WTC11 (cell line): Measurements from ENCODE around the gene SAE1. TPM values are rescaled to one million over a fixed set of nuclear protein-coding genes. Genes with fewer than 3 reads are reported as not detected.
"Not testable (repeated sequence)": the region's sequence is repeated elsewhere in the genome, so short reads cannot be mapped to it uniquely, and the experiment has no call there.

Experiments used
- ATAC-seq: fragments of 200-7000 bp; cut with Tn5 transposase; 2 replicates; pipeline ENCODE4 v1.10.0; 2021; ENCODE audit warnings: mild to moderate bottlenecking, moderate library complexity
- CTCF ChIA-PET: fragments of 300-600 bp; sonication (Branson Sonifier 250); formaldehyde crosslinking; loops from one replicate; lab custom pipeline; 2021; ENCODE audit warnings: antibody characterized with exemption; lab: Charles Lee
- POLR2A ChIA-PET: fragments of 350-600 bp; sonication (Branson Sonifier 250); formaldehyde crosslinking; loops from one replicate; lab custom pipeline; 2021; ENCODE audit warnings: antibody characterized with exemption; lab: Charles Lee
- DNase-seq: peaks from one replicate; pipeline ENCODE4 v3.0.0; 2021; ENCODE audit warnings: low spot score
- H3K27ac Mint-ChIP-seq: 2 replicates; pipeline ENCODE4 v1.8.0; 2021; ENCODE audit warnings: mixed read lengths
- H3K27me3 Mint-ChIP-seq: 2 replicates; pipeline ENCODE4 v1.8.0; 2021; ENCODE audit warnings: low read depth, mild to moderate bottlenecking, moderate library complexity, mixed read lengths
- H3K36me3 Mint-ChIP-seq: 2 replicates; pipeline ENCODE4 v1.8.0; 2021; ENCODE audit warnings: mixed read lengths
- H3K4me1 Mint-ChIP-seq: 2 replicates; pipeline ENCODE4 v1.8.0; 2022; ENCODE audit warnings: mixed read lengths
- H3K4me3 Mint-ChIP-seq: 2 replicates; pipeline ENCODE4 v1.8.0; 2021; ENCODE audit warnings: mild to moderate bottlenecking, moderate library complexity, mixed read lengths
- H3K9me3 Mint-ChIP-seq: 2 replicates; pipeline ENCODE4 v1.8.0; 2021; ENCODE audit warnings: mixed read lengths
- CBFB ChIP-seq: sonication (generic); formaldehyde crosslinking; IDR thresholded peaks from 2 replicates; pipeline ENCODE4 v1.8.1; 2022; ENCODE audit warnings: mild to moderate bottlenecking, low read depth, missing genetic modification reagents
- NFATC4 ChIP-seq: fragments of 250-450 bp; sonication (Bioruptor Pico); IDR thresholded peaks from 2 replicates; pipeline ENCODE4 v1.9.0; 2021; ENCODE audit warnings: mild to moderate bottlenecking
- PRDM15 ChIP-seq: sonication (generic); formaldehyde crosslinking; IDR thresholded peaks from 2 replicates; pipeline ENCODE4 v1.8.0; 2022; ENCODE audit warnings: missing genetic modification reagents
- SMAD3 ChIP-seq: sonication (generic); formaldehyde crosslinking; IDR thresholded peaks from 2 replicates; pipeline ENCODE4 v1.8.0; 2022; ENCODE audit warnings: missing genetic modification reagents, mild to moderate bottlenecking, borderline replicate concordance
- SMAD4 ChIP-seq: sonication (generic); formaldehyde crosslinking; IDR thresholded peaks from 2 replicates; pipeline ENCODE4 v1.8.0; 2022; ENCODE audit warnings: mild to moderate bottlenecking, missing genetic modification reagents
- ZBTB21 ChIP-seq: sonication (generic); formaldehyde crosslinking; IDR thresholded peaks from 2 replicates; pipeline ENCODE4 v1.8.1; 2023; ENCODE audit warnings: mild to moderate bottlenecking, missing genetic modification reagents, borderline replicate concordance
- ZNF121 ChIP-seq: sonication (generic); formaldehyde crosslinking; IDR thresholded peaks from 2 replicates; pipeline ENCODE4 v1.8.0; 2023; ENCODE audit warnings: missing genetic modification reagents
- ZNF263 ChIP-seq: sonication (generic); formaldehyde crosslinking; IDR thresholded peaks from 2 replicates; pipeline ENCODE4 v1.8.1; 2022; ENCODE audit warnings: low read depth, mild to moderate bottlenecking, moderate library complexity, missing genetic modification reagents
- ZNF423 ChIP-seq: fragments of 250-450 bp; sonication (Bioruptor Pico); IDR thresholded peaks from 2 replicates; pipeline ENCODE4 v2.1.2; 2022; ENCODE audit warnings: mild to moderate bottlenecking, moderate library complexity
- ZNF425 ChIP-seq: fragments of 250-450 bp; sonication (Bioruptor Pico); conservative IDR thresholded peaks from 2 replicates; pipeline ENCODE4 v1.9.0; 2021; ENCODE audit warnings: mild to moderate bottlenecking
- total RNA-seq: library from RNA; stranded (reverse); gene quantifications from 3 replicates; pipeline ENCODE4 v1.2.3, GENCODE V29; 2021
- TF ChIP-seq, protein P1 (sequence below): fragments of 200-600 bp; IDR thresholded peaks from 2 replicates; pipeline ENCODE4 v1.8.0; 2022; ENCODE audit warnings: antibody characterized with exemption
- TF ChIP-seq, protein P2 (sequence below): sonication (generic); formaldehyde crosslinking; IDR thresholded peaks from 2 replicates; pipeline ENCODE4 v1.8.1; 2022; ENCODE audit warnings: mild to moderate bottlenecking, moderate library complexity, missing genetic modification reagents
- TF ChIP-seq, protein P3 (sequence below): sonication (generic); formaldehyde crosslinking; conservative IDR thresholded peaks from 2 replicates; pipeline ENCODE4 v1.8.1; 2023; ENCODE audit warnings: mild to moderate bottlenecking, low read depth, missing genetic modification reagents, moderate library complexity

SAE1 gene
- total RNA-seq, 1 experiment from 2014 or later = 224 TPM

GRCh38 chr19:47100290-47100689 lies 30.3 kb upstream of the SAE1 start (continued):
- no peak for TF ChIP-seq SMAD3 (CRISPR knock-in tag)
- TF ChIP-seq SMAD4 (CRISPR knock-in tag) = no peak
- no peak for TF ChIP-seq ZNF425
- no peak for TF ChIP-seq NFATC4
- TF ChIP-seq ZNF263 (CRISPR knock-in tag) = no peak

- ATAC-seq, H3K36me3 Mint-ChIP-seq, DNase-seq, H3K27ac Mint-ChIP-seq, CTCF ChIA-PET, H3K4me3 Mint-ChIP-seq, H3K27me3 Mint-ChIP-seq, H3K9me3 Mint-ChIP-seq: not testable (repeated sequence)
- TF ChIP-seq ZNF121 (CRISPR knock-in tag) = peak; percentile 97
- POLR2A ChIA-PET = interaction anchor here (1.0 kb wide), 1 partner anchor 33 kb away, joined by 3 read pairs; no protein-coding TSS in a partner anchor
- peaks cover 50% of the 10 kb centered on the region for H3K4me1 Mint-ChIP-seq
Measured at GRCh38 chr19:47101116-47101515, 29.5 kb upstream of the SAE1 start.

- TF ChIP-seq PRDM15 (CRISPR knock-in tag) (no peak), ZBTB21 (no peak), CBFB (CRISPR knock-in tag) (no peak), ZNF423 (CRISPR knock-in tag) (no peak)
- TF ChIP-seq, protein P1, sequence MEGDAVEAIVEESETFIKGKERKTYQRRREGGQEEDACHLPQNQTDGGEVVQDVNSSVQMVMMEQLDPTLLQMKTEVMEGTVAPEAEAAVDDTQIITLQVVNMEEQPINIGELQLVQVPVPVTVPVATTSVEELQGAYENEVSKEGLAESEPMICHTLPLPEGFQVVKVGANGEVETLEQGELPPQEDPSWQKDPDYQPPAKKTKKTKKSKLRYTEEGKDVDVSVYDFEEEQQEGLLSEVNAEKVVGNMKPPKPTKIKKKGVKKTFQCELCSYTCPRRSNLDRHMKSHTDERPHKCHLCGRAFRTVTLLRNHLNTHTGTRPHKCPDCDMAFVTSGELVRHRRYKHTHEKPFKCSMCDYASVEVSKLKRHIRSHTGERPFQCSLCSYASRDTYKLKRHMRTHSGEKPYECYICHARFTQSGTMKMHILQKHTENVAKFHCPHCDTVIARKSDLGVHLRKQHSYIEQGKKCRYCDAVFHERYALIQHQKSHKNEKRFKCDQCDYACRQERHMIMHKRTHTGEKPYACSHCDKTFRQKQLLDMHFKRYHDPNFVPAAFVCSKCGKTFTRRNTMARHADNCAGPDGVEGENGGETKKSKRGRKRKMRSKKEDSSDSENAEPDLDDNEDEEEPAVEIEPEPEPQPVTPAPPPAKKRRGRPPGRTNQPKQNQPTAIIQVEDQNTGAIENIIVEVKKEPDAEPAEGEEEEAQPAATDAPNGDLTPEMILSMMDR = no peak
- TF ChIP-seq, protein P2, sequence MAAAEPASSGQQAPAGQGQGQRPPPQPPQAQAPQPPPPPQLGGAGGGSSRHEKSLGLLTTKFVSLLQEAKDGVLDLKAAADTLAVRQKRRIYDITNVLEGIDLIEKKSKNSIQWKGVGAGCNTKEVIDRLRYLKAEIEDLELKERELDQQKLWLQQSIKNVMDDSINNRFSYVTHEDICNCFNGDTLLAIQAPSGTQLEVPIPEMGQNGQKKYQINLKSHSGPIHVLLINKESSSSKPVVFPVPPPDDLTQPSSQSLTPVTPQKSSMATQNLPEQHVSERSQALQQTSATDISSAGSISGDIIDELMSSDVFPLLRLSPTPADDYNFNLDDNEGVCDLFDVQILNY = no peak
- TF ChIP-seq, protein P3, sequence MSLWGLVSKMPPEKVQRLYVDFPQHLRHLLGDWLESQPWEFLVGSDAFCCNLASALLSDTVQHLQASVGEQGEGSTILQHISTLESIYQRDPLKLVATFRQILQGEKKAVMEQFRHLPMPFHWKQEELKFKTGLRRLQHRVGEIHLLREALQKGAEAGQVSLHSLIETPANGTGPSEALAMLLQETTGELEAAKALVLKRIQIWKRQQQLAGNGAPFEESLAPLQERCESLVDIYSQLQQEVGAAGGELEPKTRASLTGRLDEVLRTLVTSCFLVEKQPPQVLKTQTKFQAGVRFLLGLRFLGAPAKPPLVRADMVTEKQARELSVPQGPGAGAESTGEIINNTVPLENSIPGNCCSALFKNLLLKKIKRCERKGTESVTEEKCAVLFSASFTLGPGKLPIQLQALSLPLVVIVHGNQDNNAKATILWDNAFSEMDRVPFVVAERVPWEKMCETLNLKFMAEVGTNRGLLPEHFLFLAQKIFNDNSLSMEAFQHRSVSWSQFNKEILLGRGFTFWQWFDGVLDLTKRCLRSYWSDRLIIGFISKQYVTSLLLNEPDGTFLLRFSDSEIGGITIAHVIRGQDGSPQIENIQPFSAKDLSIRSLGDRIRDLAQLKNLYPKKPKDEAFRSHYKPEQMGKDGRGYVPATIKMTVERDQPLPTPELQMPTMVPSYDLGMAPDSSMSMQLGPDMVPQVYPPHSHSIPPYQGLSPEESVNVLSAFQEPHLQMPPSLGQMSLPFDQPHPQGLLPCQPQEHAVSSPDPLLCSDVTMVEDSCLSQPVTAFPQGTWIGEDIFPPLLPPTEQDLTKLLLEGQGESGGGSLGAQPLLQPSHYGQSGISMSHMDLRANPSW (CRISPR knock-in tag) = no peak
- H3K4me3 Mint-ChIP-seq = no peak overlapping the region
- ChIA-PET POLR2A (interaction anchor here (1.0 to 3.1 kb wide), 2 partner anchors 10 to 34 kb away, joined by 3 to 11 read pairs; partner anchors contain the start of gene ZC3H4), CTCF (interaction anchor here (1.3 to 1.8 kb wide), 3 partner anchors 21 to 89 kb away, joined by 3 to 7 read pairs (median 4); no protein-coding TSS in a partner anchor)
- H3K27ac Mint-ChIP-seq = peak overlapping the region; percentile 78
- ATAC-seq = no peak
- H3K36me3 Mint-ChIP-seq = peaks cover 9% of the 10 kb centered on the region
- H3K4me1 Mint-ChIP-seq = peaks cover 53% of the 10 kb centered on the region
- no peak for DNase-seq
- no peaks in the 10 kb centered on the region for H3K9me3 Mint-ChIP-seq
- H3K27me3 Mint-ChIP-seq = no peaks in the 10 kb centered on the region
Measured at GRCh38 chr19:47102346-47103060, 28.1 kb upstream of the SAE1 start.
